ENCODE measurements around the gene ADAMTSL1.

GRCh38 chr9:18601956-18602355, 128.0 kb downstream of the ADAMTSL1 start:
- TF ChIP-seq CTCF (IDR thresholded peaks at IDR 0.05), result no peak
- TF ChIP-seq ZFX (IDR thresholded peaks at IDR 0.05; ENCODE audit: borderline replicate concordance), result no peak

Data from 22Rv1 (cell line).